ENCODE data around the gene LRP2.
A peak's percentile ranks its signal among the peaks of the same experiment; 100 is the strongest.

LRP2 gene

DNA sequence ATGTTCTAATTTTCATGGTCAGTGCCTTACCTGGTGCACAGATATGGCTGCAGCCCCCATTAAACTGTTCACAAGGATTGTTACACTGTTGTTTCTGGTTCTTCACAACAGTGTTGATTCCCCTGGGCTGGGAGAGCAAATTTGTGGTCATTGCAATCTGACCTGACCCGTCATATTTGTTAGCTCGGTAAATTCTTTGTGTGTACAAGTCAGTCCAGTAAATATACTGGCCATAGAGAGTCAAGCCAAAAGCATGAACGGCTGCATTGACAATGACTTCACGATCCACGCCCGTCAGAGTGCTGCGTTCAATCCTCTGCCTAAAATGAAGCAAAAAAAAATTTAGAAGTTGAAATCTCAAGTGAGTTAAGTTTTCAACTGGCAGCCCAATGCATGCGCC lies 158.4 kb downstream of the LRP2 start:
- H3K27ac ChIP-seq = 0 out of 2 replicates have a peak overlapping the region, but pooled peaks have one; percentile 13
- TF ChIP-seq, protein P1, sequence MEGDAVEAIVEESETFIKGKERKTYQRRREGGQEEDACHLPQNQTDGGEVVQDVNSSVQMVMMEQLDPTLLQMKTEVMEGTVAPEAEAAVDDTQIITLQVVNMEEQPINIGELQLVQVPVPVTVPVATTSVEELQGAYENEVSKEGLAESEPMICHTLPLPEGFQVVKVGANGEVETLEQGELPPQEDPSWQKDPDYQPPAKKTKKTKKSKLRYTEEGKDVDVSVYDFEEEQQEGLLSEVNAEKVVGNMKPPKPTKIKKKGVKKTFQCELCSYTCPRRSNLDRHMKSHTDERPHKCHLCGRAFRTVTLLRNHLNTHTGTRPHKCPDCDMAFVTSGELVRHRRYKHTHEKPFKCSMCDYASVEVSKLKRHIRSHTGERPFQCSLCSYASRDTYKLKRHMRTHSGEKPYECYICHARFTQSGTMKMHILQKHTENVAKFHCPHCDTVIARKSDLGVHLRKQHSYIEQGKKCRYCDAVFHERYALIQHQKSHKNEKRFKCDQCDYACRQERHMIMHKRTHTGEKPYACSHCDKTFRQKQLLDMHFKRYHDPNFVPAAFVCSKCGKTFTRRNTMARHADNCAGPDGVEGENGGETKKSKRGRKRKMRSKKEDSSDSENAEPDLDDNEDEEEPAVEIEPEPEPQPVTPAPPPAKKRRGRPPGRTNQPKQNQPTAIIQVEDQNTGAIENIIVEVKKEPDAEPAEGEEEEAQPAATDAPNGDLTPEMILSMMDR (conservative IDR thresholded peaks at IDR 0.05) = no peak

DNA sequence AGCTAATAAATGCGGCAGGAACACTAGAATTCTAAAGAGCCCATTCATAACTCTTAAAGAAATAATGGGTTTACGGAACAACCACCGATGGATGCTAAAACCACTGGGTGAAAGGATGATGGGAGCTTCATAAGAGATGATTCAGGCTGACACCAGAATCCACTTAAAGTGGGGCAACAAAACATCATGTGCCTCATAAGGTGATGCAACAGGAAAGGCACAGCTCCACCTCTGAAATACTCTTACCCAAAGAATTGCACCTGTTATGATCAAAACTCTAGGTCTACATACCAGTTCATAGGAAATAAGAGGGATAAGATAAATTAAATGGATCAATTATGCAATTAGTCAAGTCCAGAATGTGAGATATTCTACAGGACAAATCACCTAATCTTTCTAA lies 161.6 kb downstream of the LRP2 start:
- H3K27ac ChIP-seq = no peak overlapping the region
- TF ChIP-seq, protein P1 (conservative IDR thresholded peaks at IDR 0.05) = no peak

DNA sequence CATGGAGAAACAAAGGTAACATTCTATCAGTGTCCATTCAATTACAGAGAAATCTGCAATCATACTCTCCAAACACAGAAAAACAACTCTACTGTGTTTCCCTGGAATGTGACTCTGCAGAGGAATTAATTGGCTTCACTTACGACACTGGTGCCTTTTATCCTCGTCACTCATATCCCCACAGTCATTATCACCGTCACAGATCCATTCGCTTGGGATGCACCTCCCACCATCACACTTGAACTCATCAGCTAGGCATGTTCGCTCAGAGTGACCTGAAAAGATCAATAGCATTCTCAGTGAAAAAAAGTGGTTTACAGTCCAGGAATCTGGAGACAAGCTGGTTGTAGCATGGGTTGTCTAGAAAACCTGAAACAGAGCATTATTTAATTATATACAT lies 168.7 kb downstream of the LRP2 start:
- no peak overlapping the region for H3K27ac ChIP-seq
- TF ChIP-seq, protein P1 (conservative IDR thresholded peaks at IDR 0.05) = no peak

DNA sequence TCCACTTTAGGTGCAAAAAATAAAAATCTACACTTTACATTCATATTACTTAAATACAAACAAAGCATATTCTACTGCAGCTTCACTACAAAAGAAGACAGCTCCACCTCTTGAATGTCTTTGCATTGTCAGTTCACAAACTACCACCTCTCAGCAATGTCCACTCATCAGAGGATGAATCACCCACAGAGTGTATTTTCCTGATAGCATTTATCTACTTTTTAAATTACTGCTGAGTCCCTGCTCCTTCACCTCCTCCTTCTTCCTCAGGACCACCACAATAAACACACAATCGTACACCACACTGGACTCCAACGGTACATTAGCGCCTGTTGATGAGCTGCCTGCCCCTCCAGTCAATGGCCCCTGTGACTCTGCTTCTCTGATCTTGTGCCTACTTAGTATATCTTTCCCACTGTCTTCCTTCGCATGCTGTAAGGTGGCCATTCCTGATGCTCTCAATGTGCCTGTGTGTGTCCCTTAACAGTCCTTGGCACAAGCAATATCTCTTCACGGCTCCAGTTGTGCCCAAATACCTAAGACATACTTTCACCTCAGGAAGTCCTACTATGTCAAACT lies 172.0 kb downstream of the LRP2 start:
- no peak overlapping the region for H3K27ac ChIP-seq
- TF ChIP-seq, protein P1 (conservative IDR thresholded peaks at IDR 0.05) = no peak

DNA sequence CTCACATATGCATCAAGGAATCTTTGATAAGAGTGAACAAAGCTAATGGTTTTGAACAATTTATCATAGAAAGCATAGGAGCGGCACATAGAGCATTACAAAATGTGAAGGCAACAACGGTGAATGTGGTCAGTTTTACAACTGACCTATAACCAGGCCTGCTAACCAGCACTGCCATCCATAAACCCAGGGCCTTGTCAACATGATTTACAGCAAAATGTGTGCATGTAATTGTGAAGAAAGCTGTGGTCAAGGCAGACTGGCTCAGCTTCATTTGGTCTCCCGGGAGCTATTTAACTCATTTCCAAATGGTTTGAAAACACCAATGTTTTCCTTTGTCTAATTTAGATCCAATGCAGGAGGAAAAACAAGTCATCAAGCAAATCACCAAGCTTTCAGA lies 173.2 kb downstream of the LRP2 start:
- H3K27ac ChIP-seq = no peak overlapping the region
- TF ChIP-seq, protein P1 (conservative IDR thresholded peaks at IDR 0.05) = no peak

DNA sequence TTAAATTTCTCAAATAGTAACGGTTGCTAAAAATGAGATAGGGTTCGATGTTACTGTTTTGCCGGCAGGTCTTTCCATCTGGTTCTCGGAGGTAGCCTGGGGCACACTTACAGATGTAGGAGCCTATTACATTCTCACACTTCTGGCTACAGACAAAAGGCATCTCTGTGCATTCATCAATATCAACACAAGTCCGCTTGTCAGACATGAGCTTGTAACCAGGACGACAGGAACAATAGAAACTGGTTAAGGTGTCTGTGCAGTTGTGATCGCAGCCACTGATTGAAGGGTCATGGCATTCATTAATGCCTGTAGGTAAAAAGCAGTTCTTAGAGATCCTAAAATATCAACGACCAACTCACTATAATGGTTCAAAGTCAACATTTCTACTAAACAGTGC lies 176.6 kb downstream of the LRP2 start:
- no peak overlapping the region for H3K27ac ChIP-seq
- TF ChIP-seq, protein P1 (conservative IDR thresholded peaks at IDR 0.05) = no peak

DNA sequence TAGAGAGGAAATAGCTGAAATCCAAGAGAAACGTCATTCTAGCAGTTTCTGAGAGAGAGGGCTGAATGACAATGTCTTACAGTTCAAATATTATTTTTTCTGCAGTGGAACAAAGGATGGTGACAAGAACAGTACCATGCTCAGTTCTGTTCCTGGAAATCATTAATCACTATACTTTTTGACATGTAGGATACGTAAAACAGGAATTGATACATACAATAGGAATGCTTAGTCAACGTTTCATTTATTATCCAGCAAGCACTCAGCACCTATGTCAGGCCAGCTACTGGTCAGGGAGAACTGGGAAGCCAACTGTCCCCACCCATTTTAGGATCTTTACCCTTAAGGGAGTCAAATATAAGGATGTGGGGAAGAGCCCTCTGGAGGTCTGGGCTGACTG lies 178.3 kb downstream of the LRP2 start:
- no peak overlapping the region for H3K27ac ChIP-seq
- TF ChIP-seq, protein P1 (conservative IDR thresholded peaks at IDR 0.05) = no peak
